Neural cell (in vitro differentiated cells): Measurements from ENCODE around the gene ULK3.

Experiments
- CTCF ChIP-seq: fragments of 450-650 bp; IDR thresholded peaks from 2 replicates; pipeline ENCODE4 v1.5.1; 2014; ENCODE audit warnings: antibody characterized with exemption, mild to moderate bottlenecking, moderate library complexity; ENCODE audit not compliant: poor library complexity, severe bottlenecking
- EP300 ChIP-seq: fragments of 450-650 bp; conservative IDR thresholded peaks from 2 replicates; pipeline ENCODE4 v1.6.1; 2014; ENCODE audit warnings: antibody characterized with exemption, mild to moderate bottlenecking, moderate library complexity; ENCODE audit not compliant: poor library complexity, severe bottlenecking
- REST ChIP-seq: IDR thresholded peaks from 2 replicates; pipeline ENCODE4 v1.6.1; 2012; ENCODE audit warnings: borderline replicate concordance
- SMC3 ChIP-seq: fragments of 450-650 bp; conservative IDR thresholded peaks from 2 replicates; pipeline ENCODE4 v1.6.1; 2014; ENCODE audit warnings: antibody characterized with exemption, mild to moderate bottlenecking, moderate library complexity; ENCODE audit not compliant: poor library complexity

- TF ChIP-seq CTCF (no peak), SMC3 (no peak), REST (no peak), EP300 (no peak)
Measured at GRCh38 chr15:74843445-74843828, 481 bp upstream of the ULK3 start.
